Femur (tissue), 1 donor: ENCODE measurements around the gene ASTN2.
A peak's percentile ranks its signal among the peaks of the same experiment; 100 is the strongest.

ENCODE experiments used
- DNase-seq: peaks from one replicate; pipeline ENCODE4 v3.0.0-alpha.2; 2017

The ASTN2 gene

DNA sequence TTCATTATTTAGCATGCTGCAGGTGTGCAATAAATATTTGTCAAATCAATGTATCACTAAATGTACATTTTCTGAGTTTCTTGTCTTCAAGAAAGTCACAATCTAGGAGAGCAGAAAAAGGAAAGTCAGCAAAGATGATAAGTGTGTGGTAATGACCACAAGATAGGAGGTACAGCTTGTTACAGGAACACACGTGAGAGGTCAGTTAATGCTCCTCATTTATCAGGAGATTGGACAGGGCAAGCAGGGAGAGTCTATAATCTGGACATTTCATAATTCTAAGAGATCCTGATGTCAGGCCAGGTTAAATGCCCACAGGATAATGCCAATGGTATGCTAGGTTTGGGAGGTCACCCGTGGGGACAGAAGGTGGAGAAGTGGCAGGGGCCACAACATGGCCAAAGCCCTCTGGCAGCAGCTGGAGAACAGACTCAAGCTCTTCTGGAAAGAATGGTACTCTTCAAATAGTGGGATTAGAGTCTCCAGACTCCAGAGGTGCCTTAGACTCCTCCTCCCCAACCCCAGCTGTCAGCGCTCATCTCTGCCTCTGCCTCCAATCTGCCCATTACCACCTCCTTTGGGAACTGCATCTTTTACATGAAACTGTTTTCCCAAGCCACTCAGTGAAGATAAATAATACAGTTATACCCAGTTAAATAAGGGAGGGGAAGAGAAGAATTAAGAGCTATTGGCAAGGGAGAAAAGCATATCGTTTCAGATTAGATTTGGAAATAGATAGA lies 114.3 kb downstream of the ASTN2 start:
- DNase-seq: no peak

DNA sequence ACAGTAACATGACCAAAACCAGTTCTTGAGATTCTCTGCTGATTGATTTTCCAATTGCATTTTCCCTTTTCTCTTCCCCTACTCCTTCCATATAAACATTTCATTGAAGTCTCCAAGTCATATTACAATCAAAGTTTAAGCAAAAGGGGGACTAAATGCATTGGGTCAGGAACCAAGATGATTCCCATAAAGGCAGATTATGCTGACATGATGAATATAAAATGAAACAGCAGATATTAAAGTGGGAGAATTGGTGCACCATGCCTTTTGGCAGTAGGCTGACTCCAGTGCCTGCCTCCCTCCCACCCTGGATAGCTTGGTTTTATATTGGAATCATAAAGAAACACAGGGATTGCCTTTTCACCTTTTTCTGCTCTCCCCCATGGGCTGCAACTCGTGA lies 118.4 kb downstream of the ASTN2 start:
- no peak for DNase-seq

DNA sequence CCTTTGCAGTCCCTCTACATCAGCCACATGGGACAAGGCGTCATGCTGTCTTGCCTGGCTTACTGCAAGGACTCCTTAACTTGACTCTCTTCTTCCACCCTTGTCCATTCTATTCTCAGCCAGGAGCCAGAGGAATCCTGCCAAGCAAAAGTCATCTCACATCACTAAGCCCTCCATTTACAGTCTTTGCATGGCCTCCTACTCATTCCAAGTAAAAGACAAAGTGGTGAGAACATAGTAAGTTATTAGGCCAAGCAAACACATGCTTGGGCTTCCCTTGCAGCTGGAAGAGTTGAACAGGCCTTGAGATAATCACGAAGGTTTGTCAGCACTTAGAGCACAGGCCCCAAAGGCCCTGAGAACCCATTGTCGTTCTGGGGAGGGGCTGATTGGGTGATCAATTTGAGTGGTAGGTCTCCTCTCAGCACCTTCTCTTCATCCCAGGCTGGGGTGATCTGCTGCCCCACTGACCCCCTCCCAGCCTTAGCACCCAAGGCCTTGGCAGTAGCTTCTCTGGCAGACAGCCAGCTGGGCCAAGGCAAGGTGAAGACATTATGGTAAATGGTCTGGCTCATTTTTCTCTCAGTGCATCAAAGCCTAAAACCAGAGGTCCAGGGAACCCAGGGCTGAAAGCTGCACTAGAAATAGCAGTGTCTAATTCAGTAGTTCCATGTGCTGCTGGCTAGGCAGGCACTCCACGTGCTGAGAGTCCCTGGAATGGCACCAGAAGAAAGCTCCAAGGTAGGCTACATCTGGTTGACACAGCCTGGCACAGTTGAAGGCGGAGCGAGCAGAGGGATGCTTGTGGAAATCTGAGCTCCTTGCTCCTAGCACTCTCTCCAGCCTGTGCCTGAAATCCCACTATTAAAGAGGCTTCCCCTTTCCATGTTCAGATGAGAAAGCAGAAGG lies 121.4 kb downstream of the ASTN2 start:
- peak; percentile 49 for DNase-seq

DNA sequence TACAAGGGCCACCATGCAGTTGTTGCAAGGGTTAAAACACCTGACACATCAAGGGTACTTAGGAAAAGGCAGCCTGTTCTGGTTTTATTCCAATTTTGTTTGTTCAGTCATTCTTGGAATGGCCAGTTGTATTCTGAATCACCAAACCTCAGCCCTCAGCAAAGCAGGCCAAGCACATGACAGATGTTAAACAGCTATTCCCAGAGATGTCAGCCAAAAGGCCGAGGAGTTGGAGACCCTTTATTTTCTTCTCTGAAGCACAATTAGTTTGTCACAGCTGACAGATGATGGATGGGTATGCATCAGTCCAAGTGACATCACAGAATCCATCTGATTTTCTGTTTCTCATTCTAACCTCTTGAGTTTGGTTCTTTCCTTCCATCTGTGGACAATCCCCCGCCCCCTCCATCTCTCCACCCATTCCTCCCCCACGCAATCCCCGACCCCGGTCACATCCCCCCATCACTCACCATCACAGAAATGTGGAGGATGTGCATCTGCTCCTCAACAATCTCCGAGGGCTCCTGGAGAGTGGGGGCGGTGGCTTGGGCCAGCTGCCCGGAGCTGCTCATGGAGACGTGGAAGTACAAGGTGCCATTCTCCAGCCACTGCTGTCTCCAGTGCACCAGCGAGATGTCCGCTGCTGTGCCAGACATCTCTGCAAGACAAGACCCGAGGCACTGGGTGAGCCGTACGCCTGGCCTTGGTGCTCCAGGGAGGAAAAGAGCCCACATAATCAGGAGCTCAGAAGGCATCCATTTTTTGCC lies 123.8 kb downstream of the ASTN2 start:
- DNase-seq: peak; percentile 35

DNA sequence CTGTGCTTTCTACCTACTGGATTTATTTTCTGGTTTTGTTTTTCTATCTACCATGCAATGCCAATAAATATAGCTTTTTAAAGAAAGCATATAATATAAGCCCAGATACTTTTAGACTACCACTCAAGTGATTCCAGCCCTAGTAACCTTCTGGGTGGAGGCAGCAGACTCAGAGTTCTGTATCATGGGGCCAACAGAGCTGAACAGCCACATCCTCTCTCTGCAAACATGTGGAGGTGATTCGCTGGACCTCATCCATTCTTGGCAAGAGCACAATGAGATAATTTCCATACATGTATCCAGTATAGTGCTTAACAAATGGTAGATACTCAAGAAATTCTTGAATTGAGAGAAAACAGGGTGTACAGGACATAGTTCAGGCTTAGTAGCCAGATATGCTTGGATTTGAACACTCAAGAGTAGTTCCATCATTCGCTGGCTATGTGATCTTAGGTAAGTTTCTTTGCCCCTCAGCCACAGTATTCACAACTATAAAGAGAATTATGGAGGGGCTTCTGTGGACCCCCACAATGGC lies 124.5 kb downstream of the ASTN2 start:
- no peak for DNase-seq

DNA sequence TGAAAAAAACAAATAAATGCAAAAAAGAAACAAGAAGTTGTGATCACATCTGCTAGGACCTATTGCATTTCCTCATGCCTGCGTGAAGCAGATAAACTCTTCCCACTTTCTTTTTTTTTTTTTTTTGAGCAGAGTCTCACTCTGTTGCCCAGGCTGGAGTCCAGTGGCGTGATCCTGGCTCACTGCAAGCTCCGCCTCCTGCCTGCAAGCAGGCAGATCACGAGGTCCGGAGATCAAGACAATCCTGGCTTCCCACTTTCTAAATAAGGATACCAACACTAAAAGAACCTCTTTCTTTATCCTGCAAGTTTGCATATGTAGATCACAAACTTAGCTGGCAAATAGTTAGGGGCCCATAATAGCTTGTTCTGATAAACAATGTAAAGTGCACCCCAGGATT lies 128.6 kb downstream of the ASTN2 start:
- no peak for DNase-seq

DNA sequence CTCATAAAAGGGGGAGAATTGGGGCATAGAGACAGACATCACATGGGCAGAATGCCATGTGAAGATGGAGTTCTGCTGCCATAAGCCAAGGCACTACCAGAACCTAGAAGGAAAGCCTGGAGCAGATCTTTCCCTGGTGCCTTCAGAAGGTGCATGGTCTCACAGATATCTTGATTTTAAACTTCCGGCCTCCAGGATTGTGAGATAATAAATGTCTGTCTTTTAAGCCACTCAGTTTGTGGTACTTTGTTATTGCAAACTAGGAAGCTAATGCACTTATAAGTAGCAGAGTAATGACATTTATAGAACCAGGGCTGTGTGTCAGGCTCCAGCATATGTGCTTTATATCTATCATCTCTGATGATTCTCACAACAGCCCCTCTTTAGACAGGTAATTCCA lies 130.4 kb downstream of the ASTN2 start:
- no peak for DNase-seq

DNA sequence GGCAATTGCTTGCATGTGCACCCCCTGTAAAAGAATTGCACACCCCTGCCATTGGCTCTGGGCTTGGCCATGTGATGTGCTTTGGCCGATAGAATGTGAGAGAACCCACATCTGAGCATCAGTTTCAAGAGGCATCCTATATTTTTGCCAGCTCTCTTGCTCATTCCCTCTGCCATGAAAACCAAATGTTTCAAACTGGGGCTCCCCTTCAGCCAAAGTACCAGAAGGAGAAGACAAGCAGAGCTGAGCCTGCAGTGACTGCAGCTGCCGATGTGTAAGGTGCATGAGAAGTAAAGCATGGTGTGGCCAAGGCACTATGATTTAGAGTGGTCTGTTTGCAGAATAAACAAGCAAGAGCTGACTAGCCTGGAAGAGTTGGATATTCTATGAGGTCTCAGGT lies 132.3 kb downstream of the ASTN2 start:
- no peak for DNase-seq

DNA sequence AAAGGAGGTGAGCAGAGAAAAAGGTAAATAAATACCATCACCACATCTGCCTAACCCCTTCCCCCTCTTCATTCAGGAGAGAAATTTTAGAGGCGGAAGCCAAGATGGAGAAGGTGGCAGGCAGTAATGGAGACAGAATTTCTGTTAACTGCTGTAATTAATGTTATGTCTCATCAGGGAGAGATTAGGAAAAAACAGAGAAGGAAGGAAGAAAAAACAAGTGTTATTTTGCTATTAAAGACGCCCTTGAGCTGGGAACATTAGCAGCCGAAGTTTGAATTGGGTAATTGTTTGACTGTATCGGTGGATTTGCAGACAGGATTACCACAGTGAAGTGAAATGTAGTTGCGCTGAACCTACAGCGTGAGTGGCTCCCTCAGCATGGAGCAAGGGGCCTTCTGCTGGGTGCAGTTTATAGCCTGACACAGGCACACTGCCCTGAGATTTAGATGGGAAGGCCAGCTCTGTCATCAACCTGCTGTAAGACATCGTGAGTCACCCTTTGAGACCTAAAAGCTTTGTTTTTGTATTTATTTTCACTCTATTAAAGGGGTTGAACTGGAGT lies 136.3 kb downstream of the ASTN2 start:
- DNase-seq: no peak

DNA sequence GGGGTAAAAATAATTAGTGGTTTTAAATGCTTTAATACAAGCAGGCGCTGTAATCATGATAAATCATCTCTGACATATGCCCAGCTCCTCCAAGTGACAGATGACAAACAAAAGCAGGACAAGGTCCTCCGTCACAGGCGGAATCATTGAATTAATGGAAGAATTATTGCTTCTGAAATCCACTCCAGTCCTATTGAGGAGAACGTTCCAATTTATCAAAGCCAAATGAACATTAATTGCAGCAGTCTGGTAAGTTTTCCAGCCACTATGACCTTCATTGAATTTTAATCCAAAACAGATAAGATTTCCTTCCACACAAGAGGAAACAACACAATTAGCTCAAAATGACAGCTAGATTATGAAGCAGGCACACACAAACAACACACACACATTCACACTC lies 136.8 kb downstream of the ASTN2 start:
- DNase-seq: no peak

DNA sequence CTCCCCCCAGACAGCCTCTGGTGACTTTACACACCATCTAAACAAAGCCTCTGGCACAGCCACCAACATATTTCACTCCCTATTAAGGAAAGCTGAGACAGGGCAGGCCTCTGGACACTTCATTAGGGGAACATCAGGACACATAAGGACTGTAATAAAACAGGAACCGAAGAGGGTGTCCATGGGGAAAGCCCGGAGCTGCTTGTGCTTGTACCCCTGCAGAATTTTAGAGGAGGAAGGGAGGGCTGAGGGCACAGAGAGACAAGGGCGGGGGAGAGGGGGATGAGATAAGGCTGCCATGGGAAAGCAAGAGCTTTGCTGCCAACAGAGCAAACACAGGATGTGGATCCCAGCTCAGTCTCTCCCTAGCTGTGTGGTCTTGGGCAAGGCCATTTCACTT lies 138.4 kb downstream of the ASTN2 start:
- no peak for DNase-seq

DNA sequence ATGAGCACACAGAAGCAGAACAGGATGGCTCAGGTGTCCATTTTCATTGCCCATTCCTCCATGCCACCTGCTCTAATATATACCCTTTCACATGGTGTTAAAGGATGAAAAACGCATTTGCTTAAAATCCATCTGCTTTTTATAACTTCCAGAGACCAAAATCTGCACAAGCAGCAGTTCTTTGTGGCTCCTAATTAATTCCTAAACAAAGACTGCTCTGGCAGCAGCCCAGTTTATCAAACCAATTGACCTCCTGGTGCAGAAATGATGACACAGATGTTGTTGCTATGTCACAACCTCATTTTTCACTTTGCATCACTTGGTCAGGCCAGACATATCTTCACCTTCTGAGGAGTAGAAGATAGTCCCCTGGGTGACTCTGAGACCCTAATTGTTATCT lies 141.2 kb downstream of the ASTN2 start:
- no peak for DNase-seq

DNA sequence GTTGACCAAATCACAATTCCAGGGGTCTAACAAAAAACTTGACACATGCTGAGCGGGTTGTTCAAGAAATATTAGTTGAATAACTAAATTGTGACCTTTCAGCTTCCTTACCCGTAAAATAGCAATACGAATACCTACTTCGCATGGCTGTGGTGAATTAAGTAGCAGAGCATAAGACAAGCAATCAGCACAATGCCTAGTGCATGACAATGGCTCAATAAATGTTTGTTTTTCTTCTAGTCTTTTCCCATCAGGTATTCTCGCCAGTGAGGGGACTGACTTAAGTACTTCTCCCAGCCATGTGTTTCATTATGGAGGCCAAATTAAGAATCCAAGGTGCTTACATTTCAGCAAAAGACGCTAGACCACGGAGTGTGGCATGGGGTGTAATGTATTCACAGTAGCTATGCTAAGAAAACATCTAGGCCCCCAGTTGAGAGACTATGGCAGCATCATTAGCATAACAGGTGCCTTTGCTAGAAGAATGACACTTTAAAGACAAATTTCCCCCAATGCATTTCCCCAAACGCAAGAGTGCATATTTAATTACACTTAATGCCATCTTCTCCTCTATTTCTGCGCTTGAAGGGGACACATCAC lies 145.9 kb downstream of the ASTN2 start:
- no peak for DNase-seq

DNA sequence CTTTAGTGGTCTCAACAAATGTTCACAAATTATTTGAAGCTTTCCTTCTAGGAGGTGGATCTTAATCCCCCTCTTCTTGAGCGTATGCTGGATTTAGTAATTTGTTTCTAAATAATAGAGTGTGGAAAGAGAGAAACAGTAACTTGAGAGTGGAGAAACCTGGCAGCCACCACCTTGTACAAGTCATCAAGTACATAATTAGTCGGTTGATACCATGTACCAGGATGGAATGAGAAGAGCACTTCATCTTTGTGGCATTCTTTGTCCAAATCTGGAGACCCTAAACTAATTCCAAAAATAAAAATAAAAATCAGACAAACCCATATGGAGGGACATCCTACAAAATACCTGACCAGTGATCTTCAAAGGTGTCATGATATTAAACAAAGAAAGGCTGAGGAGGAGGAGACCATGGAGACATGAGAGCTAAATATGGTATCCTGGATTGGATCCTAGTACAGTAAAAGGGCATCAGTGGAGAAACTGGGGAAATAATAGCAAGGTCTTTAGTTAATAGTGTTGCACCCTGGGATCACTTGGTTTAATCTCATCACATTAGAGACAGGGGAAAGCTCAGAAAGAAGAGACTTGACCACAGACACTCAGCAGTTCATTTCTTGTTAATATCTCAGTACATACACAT lies 147.9 kb downstream of the ASTN2 start:
- DNase-seq: no peak

DNA sequence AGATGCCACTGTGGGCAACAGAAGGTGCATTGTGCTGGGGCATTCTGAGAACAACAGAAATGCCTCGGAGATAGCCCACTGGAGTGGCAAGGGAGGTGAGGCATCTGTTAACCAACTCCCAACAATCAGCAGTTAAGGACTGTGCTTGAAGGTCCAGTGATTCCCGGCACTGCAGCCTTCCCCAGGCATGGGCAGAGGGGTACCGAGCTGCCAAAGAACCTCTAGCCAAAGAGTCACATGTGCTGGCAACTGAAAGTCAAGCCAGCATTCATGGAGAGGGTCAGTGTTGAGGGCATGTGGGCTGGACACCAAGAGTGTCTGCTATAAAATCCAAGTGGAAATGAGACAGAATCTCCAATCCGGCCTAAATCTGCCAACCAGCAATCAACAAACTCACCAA lies 149.6 kb downstream of the ASTN2 start:
- DNase-seq: no peak

DNA sequence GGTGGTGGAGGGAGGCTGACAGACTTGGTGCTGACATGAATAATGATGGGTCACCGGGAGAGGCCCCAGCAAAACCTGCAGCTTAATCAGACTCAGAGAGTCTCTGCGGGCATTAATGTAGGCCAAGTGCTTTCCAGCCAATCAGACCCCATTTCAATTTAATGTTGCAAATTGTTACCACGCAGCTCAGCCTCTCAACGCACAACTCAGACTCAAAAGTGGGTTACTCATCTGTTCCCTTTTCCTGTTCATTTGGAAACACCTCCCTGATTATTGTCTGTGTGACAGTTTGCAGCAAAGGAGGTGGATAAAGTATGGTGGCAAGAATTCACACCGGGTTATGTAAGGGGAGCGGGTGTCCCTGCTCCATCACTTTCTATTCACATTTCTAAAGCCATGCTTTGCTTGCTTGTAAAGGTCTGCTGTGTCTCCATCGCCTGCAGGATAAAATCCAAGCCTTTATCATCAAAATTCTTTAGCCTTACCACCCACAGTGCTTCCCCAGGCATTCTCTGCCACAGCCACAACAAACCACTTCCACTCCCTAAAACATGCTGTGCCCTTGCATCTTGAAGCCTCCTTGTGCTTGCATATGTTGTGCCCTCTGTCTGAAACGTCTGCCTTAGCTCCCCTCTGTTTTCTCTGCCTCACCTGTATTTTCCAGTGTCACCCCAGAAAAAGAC lies 156.5 kb downstream of the ASTN2 start:
- DNase-seq: no peak

DNA sequence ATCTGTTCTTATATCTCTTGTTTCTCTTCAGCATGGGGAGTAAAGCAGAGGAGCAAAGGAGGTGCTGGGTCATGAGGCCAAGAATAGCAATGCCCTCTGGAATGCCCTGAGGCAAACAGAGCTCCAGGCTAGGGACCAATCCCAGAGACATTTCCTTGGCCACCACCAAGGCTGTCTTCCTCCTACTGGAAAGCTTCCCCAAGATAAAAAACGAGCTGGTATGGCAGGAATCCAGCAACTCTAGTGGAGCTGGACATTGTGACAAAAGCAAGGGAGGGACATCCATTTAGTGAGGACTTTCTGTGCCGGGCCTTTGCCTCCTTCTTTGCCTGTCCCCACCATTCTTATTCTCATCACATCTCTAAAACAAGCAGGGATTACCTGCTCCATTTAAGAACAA lies 161.6 kb downstream of the ASTN2 start:
- DNase-seq: no peak

DNA sequence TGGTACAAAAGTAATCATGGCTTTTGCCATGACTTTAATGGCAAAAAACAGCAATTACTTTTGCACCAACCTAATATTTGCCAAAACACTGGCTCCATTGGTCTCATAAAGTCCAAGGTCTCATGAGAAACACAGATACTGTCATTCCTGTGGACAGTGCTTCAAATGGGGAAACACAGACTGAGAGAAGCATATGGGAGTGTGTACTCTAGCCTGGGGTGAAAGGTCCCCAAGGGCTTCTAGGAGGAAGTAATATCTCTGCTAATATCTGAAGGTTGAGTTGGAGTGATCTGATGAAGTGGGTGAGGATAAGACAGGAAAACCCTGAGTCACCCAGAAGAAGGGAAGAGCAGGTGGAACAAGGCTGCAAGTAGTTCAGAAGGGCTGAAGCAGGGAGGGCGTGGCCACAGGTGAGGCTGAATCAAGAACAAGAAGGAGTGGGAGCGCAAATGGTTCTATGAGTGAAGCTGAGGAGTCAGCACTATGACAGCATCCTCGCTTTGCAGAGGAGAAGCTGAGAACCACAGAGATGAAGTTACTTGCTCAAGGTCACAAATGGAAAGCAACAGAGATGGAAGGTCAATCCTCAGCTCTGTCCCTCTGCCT lies 164.1 kb downstream of the ASTN2 start:
- no peak for DNase-seq

DNA sequence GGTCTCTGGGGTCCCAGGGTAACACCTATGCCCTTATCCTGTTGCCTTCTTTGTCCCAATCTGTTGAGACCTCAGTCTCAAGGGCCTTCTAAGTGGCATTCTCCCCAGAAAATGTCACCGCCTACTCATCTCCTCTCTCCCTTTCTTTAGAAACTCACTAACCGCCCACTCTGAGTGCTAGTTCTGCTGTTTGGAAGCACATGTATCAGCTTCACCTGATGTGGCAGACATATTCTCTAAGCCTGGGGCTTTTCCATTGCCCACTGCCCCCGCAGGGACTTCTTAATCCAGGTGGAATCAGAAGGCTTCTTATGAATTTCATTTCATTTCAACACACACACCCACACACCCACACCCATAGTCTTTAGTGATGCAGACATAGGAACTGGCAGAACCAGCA lies 165.1 kb downstream of the ASTN2 start:
- DNase-seq: no peak

DNA sequence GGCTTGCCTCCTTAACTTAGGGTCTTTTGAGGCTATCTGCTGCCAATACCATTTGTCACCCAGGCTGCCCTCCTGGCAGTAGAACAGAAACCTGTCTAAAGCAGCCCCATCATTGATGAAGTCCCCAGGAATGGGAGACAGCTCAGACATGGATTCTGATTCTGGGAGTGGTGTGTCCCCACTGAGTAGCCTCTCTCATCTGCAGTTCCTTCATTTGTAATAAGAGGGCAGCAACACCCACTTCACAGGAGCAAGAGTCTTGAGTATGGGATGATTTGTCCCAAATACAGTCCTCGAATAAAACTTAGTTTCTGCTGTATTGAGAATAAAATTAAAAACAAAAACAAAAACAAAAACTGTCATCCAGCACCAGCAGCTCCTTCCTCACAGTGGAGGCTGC lies 167.6 kb downstream of the ASTN2 start:
- no peak for DNase-seq
